Measurements from ENCODE around the gene MFGE8. TPM values are rescaled to one million over a fixed set of nuclear protein-coding genes. Genes with fewer than 3 reads are reported as not detected.
A peak's percentile ranks its signal among the peaks of the same experiment; 100 is the strongest.

Gene MFGE8
- total RNA-seq, 2 experiments from 2014 or later, result 29.0 to 34.0 TPM

DNA sequence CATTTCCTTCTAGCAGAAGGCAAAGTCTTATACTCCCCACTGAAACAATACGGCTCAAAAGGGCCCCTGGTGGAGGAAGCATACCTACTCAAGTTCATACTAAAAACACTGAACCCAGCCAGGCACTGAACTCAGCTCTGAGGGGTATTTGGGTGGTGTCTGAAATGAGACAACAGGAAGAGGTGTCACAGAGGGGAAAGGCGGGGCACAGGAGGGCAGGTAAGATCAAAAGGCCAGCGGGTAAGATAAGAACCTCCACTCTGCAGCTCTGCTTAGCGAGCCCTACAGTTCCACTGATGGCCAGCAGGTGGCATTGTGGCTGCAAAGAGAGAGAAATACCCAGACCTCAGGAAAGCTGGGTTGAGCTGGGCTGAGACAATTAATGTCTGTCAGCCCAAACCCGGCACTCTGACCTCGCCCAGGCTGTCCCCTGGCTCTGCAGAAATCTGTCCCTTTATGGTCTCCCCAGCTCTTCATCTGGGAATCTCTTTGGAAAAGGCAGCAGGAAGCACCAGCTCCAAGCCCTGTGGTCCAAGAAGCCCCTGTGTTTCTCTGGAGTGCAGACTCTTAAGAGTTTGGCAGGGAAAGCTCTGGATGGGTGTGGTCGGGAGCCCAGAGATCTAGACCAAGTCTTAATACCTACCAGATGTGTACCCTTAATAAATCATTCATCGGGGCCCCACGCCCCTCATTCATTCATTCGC is 8.4 kb downstream of the MFGE8 start:
- intact Hi-C loops (cut with micrococcal nuclease), result loop anchor here (5.0 to 10.0 kb wide), 2 partner anchors 113 to 270 kb away; no protein-coding TSS in a partner anchor
- POLR2A ChIA-PET, result interaction anchor here (0.8 to 2.1 kb wide), 4 partner anchors 9 to 209 kb away, joined by 3 to 4 read pairs (median 4); no protein-coding TSS in a partner anchor
- Mint-ChIP-seq H3K27me3 (no peaks in the 10 kb centered on the region), H3K27ac (peak overlapping the region; percentile 69), H3K36me3 (ENCODE audit: low read depth) (peaks cover 2% of the 10 kb centered on the region), H3K4me1 (ENCODE audit: low read depth) (peaks cover 22% of the 10 kb centered on the region), H3K9me3 (no peaks in the 10 kb centered on the region), H3K4me3 (no peak overlapping the region)
- TF ChIP-seq, protein P1, sequence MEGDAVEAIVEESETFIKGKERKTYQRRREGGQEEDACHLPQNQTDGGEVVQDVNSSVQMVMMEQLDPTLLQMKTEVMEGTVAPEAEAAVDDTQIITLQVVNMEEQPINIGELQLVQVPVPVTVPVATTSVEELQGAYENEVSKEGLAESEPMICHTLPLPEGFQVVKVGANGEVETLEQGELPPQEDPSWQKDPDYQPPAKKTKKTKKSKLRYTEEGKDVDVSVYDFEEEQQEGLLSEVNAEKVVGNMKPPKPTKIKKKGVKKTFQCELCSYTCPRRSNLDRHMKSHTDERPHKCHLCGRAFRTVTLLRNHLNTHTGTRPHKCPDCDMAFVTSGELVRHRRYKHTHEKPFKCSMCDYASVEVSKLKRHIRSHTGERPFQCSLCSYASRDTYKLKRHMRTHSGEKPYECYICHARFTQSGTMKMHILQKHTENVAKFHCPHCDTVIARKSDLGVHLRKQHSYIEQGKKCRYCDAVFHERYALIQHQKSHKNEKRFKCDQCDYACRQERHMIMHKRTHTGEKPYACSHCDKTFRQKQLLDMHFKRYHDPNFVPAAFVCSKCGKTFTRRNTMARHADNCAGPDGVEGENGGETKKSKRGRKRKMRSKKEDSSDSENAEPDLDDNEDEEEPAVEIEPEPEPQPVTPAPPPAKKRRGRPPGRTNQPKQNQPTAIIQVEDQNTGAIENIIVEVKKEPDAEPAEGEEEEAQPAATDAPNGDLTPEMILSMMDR (IDR thresholded peaks at IDR 0.05), result peak; percentile 84
- ATAC-seq, result peak; percentile 98
- CTCF ChIA-PET, result interaction anchor here (0.6 to 4.8 kb wide), 65 partner anchors 10 to 439 kb away, joined by 3 to 50 read pairs (median 4); partner anchors contain the start of genes HAPLN3, ISG20, MFGE8 and MRPL46
- peak; percentile 96 for DNase-seq

DNA sequence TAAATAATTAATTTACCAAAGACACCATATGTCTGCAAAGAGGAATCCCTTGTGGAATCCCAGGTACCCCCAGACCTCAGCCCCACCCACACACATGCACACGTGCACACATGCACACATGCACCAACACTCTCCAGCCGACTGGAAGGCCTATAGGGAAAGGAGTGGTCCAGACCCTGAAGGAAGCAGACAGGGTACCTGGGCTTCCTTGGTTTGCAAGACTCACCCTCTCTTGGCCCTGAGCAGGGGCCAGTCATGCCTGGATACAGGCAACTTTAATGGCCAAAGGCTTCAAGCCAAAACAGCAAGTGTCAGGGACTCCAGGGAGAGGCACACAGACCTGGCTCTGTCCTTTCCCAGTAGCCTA is 8.9 kb downstream of the MFGE8 start:
- Mint-ChIP-seq H3K4me1 (ENCODE audit: low read depth) (peaks cover 22% of the 10 kb centered on the region), H3K9me3 (no peaks in the 10 kb centered on the region), H3K36me3 (ENCODE audit: low read depth) (peaks cover 2% of the 10 kb centered on the region), H3K27me3 (no peaks in the 10 kb centered on the region), H3K4me3 (no peak overlapping the region), H3K27ac (peak overlapping the region; percentile 69)
- ATAC-seq (peak; percentile 5), DNase-seq (no peak)
- ChIA-PET POLR2A (interaction anchor here (1.3 to 1.4 kb wide), 2 partner anchors 10 to 210 kb away, joined by 3 to 4 read pairs; no protein-coding TSS in a partner anchor), CTCF (interaction anchor here (0.6 to 4.8 kb wide), 60 partner anchors 9 to 439 kb away, joined by 3 to 50 read pairs (median 4); partner anchors contain the start of genes HAPLN3, ISG20, MFGE8 and MRPL46)
- TF ChIP-seq, protein P1 (IDR thresholded peaks at IDR 0.05), result no peak
- intact Hi-C loops (cut with micrococcal nuclease), result loop anchor here (5.0 to 10.0 kb wide), 2 partner anchors 113 to 271 kb away; no protein-coding TSS in a partner anchor

DNA sequence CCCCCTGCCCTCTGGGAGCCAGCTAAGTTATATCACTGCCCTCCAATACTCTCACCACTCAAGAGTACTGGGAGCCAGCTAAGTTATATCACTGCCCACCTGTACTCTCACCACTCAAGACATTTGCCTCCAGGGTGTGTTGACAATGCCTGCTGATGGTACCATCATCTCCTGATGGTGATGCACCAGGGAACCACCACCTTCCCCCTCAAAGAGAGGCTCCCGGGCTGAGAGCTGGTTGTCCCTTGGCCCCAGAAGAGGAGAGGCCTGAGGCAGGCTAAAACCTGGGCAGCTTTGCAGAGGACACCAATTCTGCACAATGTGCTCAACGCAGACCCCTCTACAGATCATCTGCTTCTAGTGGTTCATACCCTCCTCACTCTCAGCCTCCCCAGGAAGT is 10.3 kb downstream of the MFGE8 start:
- TF ChIP-seq, protein P1 (IDR thresholded peaks at IDR 0.05), result no peak
- ChIA-PET CTCF (interaction anchor here (0.7 to 4.8 kb wide), 9 partner anchors 8 to 336 kb away, joined by 3 to 50 read pairs (median 4); partner anchors contain the start of gene HAPLN3), POLR2A (interaction anchor here (0.8 to 1.7 kb wide), 4 partner anchors 10 to 14 kb away, joined by 4 to 6 read pairs (median 6); partner anchors contain the start of gene MFGE8)
- DNase-seq (no peak), ATAC-seq (no peak)
- intact Hi-C loops (cut with micrococcal nuclease), result loop anchor here (5.0 to 10.0 kb wide), 2 partner anchors 114 to 272 kb away; no protein-coding TSS in a partner anchor
- Mint-ChIP-seq H3K4me3 (no peak overlapping the region), H3K9me3 (no peaks in the 10 kb centered on the region), H3K4me1 (ENCODE audit: low read depth) (peaks cover 24% of the 10 kb centered on the region), H3K27ac (no peak overlapping the region), H3K27me3 (no peaks in the 10 kb centered on the region), H3K36me3 (ENCODE audit: low read depth) (peaks cover 2% of the 10 kb centered on the region)

DNA sequence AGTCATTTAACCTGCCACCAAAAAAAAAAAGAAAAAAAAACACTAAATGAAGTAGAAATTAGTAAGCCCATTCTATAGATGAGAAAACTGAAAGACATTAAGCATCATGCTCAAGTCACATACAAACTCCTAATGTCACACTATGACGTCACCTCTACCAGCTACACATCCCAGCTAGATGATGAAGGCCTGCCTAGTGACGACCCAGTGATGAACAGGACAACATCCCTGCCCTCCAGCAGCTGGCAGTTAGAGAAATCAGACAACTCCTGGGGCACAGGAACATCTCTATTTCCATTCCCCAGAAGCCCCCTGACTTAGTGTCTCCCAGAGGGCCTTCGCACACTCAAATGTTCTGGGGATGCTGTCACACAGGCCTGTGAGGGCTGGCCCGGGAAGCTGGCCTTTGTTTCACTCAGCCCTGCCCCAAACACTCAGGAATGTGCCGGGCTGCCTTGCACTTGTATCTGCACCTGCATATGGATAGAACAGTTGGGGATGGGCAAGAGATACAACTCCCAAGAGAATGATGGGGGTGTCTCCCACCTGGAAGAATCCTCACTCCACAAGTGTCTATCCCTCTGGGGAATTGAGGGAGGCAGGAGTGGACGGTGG is 10.9 kb downstream of the MFGE8 start:
- CTCF ChIA-PET, result interaction anchor here (0.7 to 4.8 kb wide), 6 partner anchors 7 to 278 kb away, joined by 3 to 50 read pairs (median 5); partner anchors contain the start of gene HAPLN3
- Mint-ChIP-seq H3K4me1 (ENCODE audit: low read depth) (peaks cover 29% of the 10 kb centered on the region), H3K4me3 (no peak overlapping the region), H3K27me3 (no peaks in the 10 kb centered on the region), H3K27ac (no peak overlapping the region), H3K9me3 (no peaks in the 10 kb centered on the region), H3K36me3 (ENCODE audit: low read depth) (peaks cover 2% of the 10 kb centered on the region)
- TF ChIP-seq, protein P1 (IDR thresholded peaks at IDR 0.05), result no peak
- POLR2A ChIA-PET, result interaction anchor here (0.8 to 1.7 kb wide), 2 partner anchors 11 to 14 kb away, joined by 4 to 5 read pairs; partner anchors contain the start of gene MFGE8
- intact Hi-C loops (cut with micrococcal nuclease), result loop anchor here (5.0 to 10.0 kb wide), 2 partner anchors 115 to 272 kb away; no protein-coding TSS in a partner anchor
- ATAC-seq (no peak), DNase-seq (no peak)

Measured in activated CD8-positive, alpha-beta T cell treated with anti-CD3 and anti-CD28 coated beads for 36 hours (primary cell).